GM12874 (cell line): Measurements from ENCODE around the gene SSC4D.

ENCODE experiments used
- TF ChIP-seq, protein P1 (sequence below): IDR thresholded peaks from 2 replicates; pipeline ENCODE4 v1.5.1; 2011; ENCODE audit warnings: low read depth, mild to moderate bottlenecking, control low read depth, low read length, moderate library complexity; ENCODE audit not compliant: insufficient read depth

The SSC4D gene

DNA sequence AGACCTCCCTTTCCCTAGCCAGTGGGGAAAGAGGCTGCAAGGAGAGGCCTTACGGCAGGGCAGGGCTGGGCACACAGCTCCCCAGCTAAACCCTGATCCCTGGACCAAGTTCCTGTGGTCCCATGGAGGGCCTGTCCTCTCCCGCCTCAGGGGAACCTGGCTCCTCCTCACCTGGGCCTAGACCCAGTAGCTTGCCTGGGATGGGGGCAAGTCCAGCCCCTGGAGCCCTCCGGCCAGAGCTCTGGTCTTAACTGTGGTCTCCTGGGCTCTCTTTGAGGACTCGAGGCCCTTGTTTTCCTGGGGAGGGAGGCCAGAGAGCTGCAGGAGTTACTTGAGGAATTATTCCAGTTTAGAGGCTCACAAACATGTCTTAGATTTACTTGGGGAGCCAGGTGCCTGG, 16.7 kb upstream of the SSC4D start:
- TF ChIP-seq, protein P1, sequence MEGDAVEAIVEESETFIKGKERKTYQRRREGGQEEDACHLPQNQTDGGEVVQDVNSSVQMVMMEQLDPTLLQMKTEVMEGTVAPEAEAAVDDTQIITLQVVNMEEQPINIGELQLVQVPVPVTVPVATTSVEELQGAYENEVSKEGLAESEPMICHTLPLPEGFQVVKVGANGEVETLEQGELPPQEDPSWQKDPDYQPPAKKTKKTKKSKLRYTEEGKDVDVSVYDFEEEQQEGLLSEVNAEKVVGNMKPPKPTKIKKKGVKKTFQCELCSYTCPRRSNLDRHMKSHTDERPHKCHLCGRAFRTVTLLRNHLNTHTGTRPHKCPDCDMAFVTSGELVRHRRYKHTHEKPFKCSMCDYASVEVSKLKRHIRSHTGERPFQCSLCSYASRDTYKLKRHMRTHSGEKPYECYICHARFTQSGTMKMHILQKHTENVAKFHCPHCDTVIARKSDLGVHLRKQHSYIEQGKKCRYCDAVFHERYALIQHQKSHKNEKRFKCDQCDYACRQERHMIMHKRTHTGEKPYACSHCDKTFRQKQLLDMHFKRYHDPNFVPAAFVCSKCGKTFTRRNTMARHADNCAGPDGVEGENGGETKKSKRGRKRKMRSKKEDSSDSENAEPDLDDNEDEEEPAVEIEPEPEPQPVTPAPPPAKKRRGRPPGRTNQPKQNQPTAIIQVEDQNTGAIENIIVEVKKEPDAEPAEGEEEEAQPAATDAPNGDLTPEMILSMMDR = no peak

DNA sequence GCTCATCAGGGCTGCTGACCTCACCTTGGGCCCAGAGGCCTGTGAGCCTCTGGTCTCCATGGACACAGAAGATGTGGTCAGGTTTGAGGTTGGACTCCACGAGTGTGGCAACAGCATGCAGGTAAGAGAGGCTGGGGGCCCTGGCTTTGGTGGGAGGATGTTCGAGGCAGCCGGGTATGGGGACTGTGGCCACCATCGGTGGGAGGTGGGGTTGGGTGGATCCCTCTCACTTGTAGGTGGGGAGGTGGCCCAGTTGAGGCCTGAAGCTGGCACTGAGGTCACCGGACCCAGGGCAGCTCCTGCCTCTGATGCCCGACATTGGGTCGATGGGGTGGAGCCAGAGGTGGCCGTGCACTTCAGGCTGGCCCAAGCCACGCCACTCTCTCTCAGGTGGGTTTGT, 15.7 kb upstream of the SSC4D start:
- TF ChIP-seq, protein P1 = no peak

DNA sequence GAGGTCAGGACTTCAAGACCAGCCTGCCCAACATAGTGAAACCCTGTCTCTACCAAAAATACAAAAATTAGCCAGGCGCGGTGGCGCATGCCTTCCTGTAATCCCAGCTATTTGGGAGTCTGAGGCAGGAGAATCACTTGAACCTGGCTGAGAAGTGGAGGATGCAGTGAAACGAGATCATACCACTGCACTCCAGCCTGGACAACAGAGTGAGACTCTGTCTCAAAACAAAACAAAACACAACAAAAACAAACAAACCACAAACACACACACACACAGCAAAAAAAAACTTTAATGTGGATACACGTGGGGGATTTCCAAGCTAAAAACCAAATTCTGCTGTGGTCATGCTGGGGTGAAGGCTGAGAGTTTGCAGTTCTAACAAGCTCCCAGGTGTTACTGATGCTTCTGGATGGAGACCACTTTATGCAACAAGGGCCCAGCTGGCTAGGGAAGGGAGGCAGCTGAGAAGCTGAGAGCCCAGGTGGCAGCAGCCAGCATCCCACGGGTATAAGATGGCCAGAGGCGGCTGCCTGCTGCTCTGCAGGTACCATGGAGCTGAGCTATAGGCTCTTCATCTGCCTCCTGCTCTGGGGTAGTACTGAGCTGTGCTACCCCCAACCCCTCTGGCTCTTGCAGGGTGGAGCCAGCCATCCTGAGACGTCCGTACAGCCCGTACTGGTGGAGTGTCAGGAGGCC, 15.1 kb upstream of the SSC4D start, which contains the start of gene ZP3:
Gene ZP3, plus strand, starts transcription at position 538 of the 699 bp plus-strand sequence. Its CDS starts 15 bp downstream, at position 553.
- TF ChIP-seq, protein P1 = no peak

DNA sequence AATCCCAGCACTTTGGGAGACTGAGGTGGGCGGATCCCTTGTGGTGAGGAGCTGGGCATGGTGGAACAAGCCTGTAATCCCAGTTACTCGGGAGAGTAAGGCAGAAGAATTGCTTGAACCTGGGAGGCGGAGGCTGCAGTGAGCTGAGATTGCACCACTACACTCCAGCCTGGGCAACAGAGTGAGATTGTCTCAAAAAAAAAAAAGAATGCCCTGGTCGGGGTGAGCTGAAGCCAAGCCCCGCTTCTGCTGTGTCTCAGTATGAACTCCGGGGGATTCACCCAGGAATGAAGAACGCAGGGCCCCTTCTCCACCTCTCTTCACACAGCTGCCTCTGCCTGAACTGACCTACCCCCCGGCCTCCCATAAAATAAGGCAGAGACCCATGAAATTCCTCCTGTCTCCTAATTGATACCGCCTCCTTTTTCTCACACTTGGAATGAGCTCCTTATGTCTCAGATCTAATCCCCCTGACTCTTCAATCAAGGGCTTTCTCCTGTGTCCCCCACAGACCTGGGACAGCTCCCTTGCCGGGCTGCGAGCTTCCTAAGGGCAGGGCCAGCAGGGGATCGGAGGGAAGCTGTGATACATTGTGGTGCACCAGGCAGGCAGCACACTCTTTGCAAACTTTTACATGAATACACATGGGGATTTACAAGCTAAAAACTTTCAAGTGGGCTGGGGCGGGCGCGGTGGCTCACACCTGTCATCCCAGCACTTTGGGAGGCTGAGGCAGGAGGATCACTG, 14.3 kb upstream of the SSC4D start:
- TF ChIP-seq, protein P1 = no peak

DNA sequence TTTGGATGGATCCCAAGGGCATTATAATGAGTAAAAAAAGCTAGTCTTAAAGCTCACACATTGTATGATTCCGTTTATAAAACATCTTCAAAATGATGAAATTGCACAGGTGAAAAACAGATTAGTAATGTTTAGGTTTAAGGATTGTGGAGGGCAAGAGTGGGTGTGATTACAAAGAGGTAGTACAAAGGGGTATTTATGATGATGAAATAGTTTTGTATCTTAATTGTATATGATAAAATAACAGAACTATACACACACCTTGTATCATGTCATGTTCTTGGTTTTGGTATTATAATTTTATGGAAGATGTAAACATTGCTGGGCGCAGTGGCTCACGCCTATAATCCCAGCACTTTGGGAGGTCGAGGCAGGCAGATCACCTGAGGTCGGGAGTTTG, 2.8 kb upstream of the SSC4D start:
- TF ChIP-seq, protein P1 = no peak

DNA sequence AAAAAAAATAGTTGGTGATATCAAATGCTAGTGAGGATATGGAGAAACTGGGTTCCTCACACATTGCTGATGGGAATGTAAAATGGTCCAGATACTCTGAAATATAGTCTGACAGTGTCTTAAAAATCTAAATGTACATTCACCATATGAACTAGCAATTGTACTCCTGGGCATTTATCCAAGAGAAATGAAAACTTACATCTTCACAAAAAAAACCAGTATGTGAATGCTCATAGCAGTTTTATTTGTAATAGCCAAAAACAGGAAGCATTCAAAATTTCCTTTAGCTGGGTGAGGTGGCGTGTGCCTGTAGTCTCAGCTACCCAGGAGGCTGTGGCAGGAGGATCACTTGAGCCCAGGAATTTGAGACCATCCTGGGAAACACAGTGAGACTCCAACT, 2.1 kb upstream of the SSC4D start:
- TF ChIP-seq, protein P1 = no peak

DNA sequence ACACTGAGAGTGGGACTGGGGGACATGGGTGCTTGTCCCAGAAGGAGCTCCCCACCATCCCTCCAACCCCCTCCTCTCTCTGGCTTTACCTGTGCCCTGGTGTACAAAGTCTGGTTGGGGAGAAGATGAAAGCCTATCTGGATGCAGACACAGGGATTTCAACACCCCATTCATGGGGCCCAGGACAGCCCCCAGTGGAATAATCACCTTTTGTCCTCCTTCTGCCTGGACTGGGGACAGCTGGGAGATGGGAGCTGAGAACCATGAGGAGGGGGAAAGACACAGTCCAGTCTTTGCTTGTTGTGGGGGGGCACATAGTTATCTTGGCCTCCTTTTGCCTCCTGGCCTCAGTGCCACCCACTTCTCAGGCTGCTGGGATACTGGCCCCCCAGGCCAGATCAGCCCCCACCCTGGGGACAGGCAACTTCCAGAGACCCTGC, 1.4 kb downstream of the SSC4D start:
- TF ChIP-seq, protein P1 = no peak
